H9 (cell line): ENCODE measurements around the gene ANXA9. TPM values are rescaled to one million over a fixed set of nuclear protein-coding genes. Genes with fewer than 3 reads are reported as not detected.

ENCODE experiments used
- DNase-seq: peaks from one replicate; pipeline ENCODE4 v3.0.0-alpha.2; 2017
- H2AFZ ChIP-seq: one replicate; pipeline ENCODE4 v1.6.1; 2013; ENCODE audit warnings: mild to moderate bottlenecking, low read length, control low read depth, moderate library complexity
- H2AK5ac ChIP-seq: 2 replicates; pipeline ENCODE4 v1.6.1; 2013; ENCODE audit warnings: low read length, control low read depth, mixed read lengths; ENCODE audit not compliant: insufficient read length
- H2BK120ac ChIP-seq: one replicate; pipeline ENCODE4 v1.6.1; 2013; ENCODE audit warnings: low read depth, mild to moderate bottlenecking, low read length, control low read depth, inconsistent platforms; ENCODE audit not compliant: poor library complexity, severe bottlenecking
- H2BK12ac ChIP-seq: 2 replicates; pipeline ENCODE4 v1.6.1; 2013; ENCODE audit warnings: low read length, control low read depth, mixed read lengths, low read depth; ENCODE audit not compliant: insufficient read length
- H2BK15ac ChIP-seq: 2 replicates; pipeline ENCODE4 v1.6.1; 2013; ENCODE audit warnings: low read depth, low read length, control low read depth
- H2BK20ac ChIP-seq: one replicate; pipeline ENCODE4 v1.6.1; 2013; ENCODE audit warnings: low read depth, mild to moderate bottlenecking, low read length, control low read depth, inconsistent platforms; ENCODE audit not compliant: poor library complexity, severe bottlenecking
- H2BK5ac ChIP-seq: 2 replicates; pipeline ENCODE4 v1.6.1; 2013; ENCODE audit warnings: low read length, control low read depth, mixed read lengths; ENCODE audit not compliant: insufficient read length
- H3K14ac ChIP-seq: 2 replicates; pipeline ENCODE4 v1.6.1; 2013; ENCODE audit warnings: low read length, control low read depth; ENCODE audit not compliant: insufficient read depth
- H3K18ac ChIP-seq: 2 replicates; pipeline ENCODE4 v1.6.1; 2013; ENCODE audit warnings: low read depth, mild to moderate bottlenecking, mixed read lengths, low read length, control low read depth; ENCODE audit not compliant: insufficient read length
- H3K23ac ChIP-seq: 2 replicates; pipeline ENCODE4 v1.6.1; 2013; ENCODE audit warnings: low read length, control low read depth, mixed read lengths, low read depth; ENCODE audit not compliant: insufficient read length
- H3K23me2 ChIP-seq: 2 replicates; pipeline ENCODE4 v1.6.1; 2013; ENCODE audit warnings: low read depth, mild to moderate bottlenecking, mixed read lengths, low read length, control low read depth; ENCODE audit not compliant: insufficient read length, poor library complexity, severe bottlenecking
- H3K27ac ChIP-seq: 2 replicates; pipeline ENCODE4 v1.5.1; 2013; ENCODE audit warnings: low read length, control low read depth, mixed read lengths, low read depth; ENCODE audit not compliant: insufficient read length
- H3K27me3 ChIP-seq: 2 replicates; pipeline ENCODE4 v1.6.1; 2013; ENCODE audit warnings: low read length, control low read depth, inconsistent platforms; ENCODE audit not compliant: insufficient read depth
- H3K4ac ChIP-seq: 2 replicates; pipeline ENCODE4 v1.6.1; 2013; ENCODE audit warnings: low read depth, mild to moderate bottlenecking, control low read depth, inconsistent platforms, low read length, moderate library complexity
- H3K4me1 ChIP-seq: 2 replicates; pipeline ENCODE4 v1.6.1; 2013; ENCODE audit warnings: low read length, control low read depth, inconsistent platforms; ENCODE audit not compliant: insufficient read depth
- H3K4me2 ChIP-seq: 2 replicates; pipeline ENCODE4 v1.6.1; 2013; ENCODE audit warnings: low read length, control low read depth, mixed read lengths; ENCODE audit not compliant: insufficient read length, insufficient read depth
- H3K56ac ChIP-seq: 2 replicates; pipeline ENCODE4 v1.6.1; 2013; ENCODE audit warnings: low read depth, mild to moderate bottlenecking, mixed read lengths, low read length, control low read depth; ENCODE audit not compliant: insufficient read length
- H3K79me1 ChIP-seq: 2 replicates; pipeline ENCODE4 v1.6.1; 2013; ENCODE audit warnings: low read depth, mild to moderate bottlenecking, moderate library complexity, low read length, control low read depth, inconsistent platforms; ENCODE audit not compliant: insufficient read depth, poor library complexity, severe bottlenecking
- H3K79me2 ChIP-seq: 2 replicates; pipeline ENCODE4 v1.6.1; 2013; ENCODE audit warnings: low read length, control low read depth, inconsistent platforms; ENCODE audit not compliant: insufficient read depth
- H3K9ac ChIP-seq: 2 replicates; pipeline ENCODE4 v1.6.1; 2013; ENCODE audit warnings: low read length, control low read depth, mixed read lengths; ENCODE audit not compliant: insufficient read length; ENCODE audit errors: extremely low read depth
- H3K9me3 ChIP-seq: one replicate; pipeline ENCODE4 v1.6.1; 2013; ENCODE audit warnings: low read depth, low read length, inconsistent platforms; ENCODE audit not compliant: control insufficient read depth
- H3T11ph ChIP-seq: one replicate; pipeline ENCODE4 v1.6.1; 2013; ENCODE audit warnings: mild to moderate bottlenecking, low read length, control low read depth, inconsistent platforms
- H4K20me1 ChIP-seq: one replicate; pipeline ENCODE4 v1.6.1; 2013; ENCODE audit not compliant: control insufficient read depth, insufficient read length, insufficient read depth
- H4K5ac ChIP-seq: 2 replicates; pipeline ENCODE4 v1.6.1; 2013; ENCODE audit warnings: low read depth, mild to moderate bottlenecking, mixed read lengths, low read length, control low read depth; ENCODE audit not compliant: insufficient read length
- H4K8ac ChIP-seq: replicated peaks from 2 replicates; pipeline ENCODE4 v1.6.1; 2013; ENCODE audit warnings: low read length, control low read depth, mixed read lengths, low read depth; ENCODE audit not compliant: insufficient read length
- H4K91ac ChIP-seq: 2 replicates; pipeline ENCODE4 v1.6.1; 2013; ENCODE audit warnings: low read depth, mild to moderate bottlenecking, moderate library complexity, mixed read lengths, low read length, control low read depth; ENCODE audit not compliant: insufficient read length
- H3K27ac Mint-ChIP-seq, 3 experiments: 2 replicates in 2 of 3; 3 replicates in 1 of 3; pipeline ENCODE4 v1.8.0; 2020 to 2021; ENCODE audit warnings: mixed read lengths in 3 of 3, mild to moderate bottlenecking in 1 of 3, moderate library complexity in 1 of 3
- H3K27me3 Mint-ChIP-seq: 2 replicates; pipeline ENCODE4 v1.8.0; 2021; ENCODE audit warnings: low read depth, mild to moderate bottlenecking, moderate library complexity, mixed read lengths
- H3K36me3 Mint-ChIP-seq, 3 experiments: 2 replicates in 2 of 3; 3 replicates in 1 of 3; pipeline ENCODE4 v1.8.0; 2020 to 2021; ENCODE audit warnings: low read depth in 3 of 3, mixed read lengths in 3 of 3; ENCODE audit not compliant: insufficient read depth in 1 of 3
- H3K4me1 Mint-ChIP-seq, 2 experiments: 2 replicates each; pipeline ENCODE4 v1.8.0; 2020; ENCODE audit warnings: mixed read lengths in 2 of 2
- H3K4me3 Mint-ChIP-seq, 2 experiments: 2 replicates in 1 of 2; 3 replicates in 1 of 2; pipeline ENCODE4 v1.8.0; 2020 to 2021; ENCODE audit warnings: mild to moderate bottlenecking in 2 of 2, mixed read lengths in 2 of 2, moderate library complexity in 1 of 2
- H3K9me3 Mint-ChIP-seq, 2 experiments: 2 replicates in 1 of 2; 3 replicates in 1 of 2; pipeline ENCODE4 v1.8.0; 2020; ENCODE audit warnings: mild to moderate bottlenecking in 2 of 2, mixed read lengths in 2 of 2, moderate library complexity in 1 of 2
- whole genome bisulfite sequencing: extraction: QIAGEN DNeasy Blood & Tissue Kit; methylation state at CpG from one replicate; pipeline ENCODE4 v1.1.7; 2013; ENCODE audit warnings: missing lambda C conversion rate, low lambda C conversion rate, mixed read lengths; ENCODE audit not compliant: insufficient read length; ENCODE audit errors: extremely low coverage; 5-methylcytosine and 5-hydroxymethylcytosine counted together
- total RNA-seq: library from RNA; stranded (reverse); gene quantifications from 2 replicates; pipeline ENCODE4 v1.2.1, GENCODE V29; 2021
- TF ChIP-seq, protein P1 (sequence below): fragments of 200-600 bp; sonication (generic); conservative IDR thresholded peaks from 3 replicates; pipeline ENCODE4 v1.8.0; 2021; ENCODE audit warnings: antibody characterized with exemption, mild to moderate bottlenecking

Gene ANXA9
- total RNA-seq, 1 experiment from 2014 or later = 0.92 TPM

DNA sequence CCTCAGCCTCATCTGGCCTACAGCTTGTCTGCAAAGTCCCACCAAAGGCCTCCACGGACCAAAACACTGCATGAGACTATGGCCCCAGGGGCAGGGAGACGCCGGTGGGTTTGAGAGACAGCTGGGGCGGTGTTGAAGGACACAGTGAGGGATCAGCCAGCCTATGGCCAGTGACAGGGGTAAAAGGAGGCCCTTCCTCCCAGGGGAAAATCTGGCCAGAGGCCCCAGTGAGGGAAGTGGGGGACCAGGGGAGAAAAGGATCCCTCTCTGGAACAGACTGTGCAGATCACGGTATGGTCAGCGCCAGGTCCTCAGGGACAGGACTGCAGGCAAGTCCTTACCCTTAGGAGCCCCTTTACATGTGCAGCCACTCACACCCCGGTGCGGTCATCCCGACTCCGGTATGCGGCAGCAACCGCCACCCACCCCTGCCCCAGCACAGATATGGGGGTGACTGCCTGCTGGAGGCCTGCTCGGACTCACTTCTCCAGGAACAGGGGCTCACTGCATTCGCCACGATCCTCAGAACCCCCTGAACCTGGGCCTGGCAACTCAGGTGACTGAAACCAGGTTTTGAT lies 8.7 kb upstream of the ANXA9 start:
- Histone ChIP-seq H3K9me3 (no peaks in the 10 kb centered on the region), H2BK15ac (no peak overlapping the region), H3K14ac (no peak overlapping the region), H4K91ac (no peak overlapping the region), H4K8ac (no peak overlapping the region), H3T11ph (no peak overlapping the region), H2AK5ac (no peak overlapping the region), H3K79me2 (peaks cover 31% of the 10 kb centered on the region; the same call in 1 of the 2 replicates), H3K27ac (no peak overlapping the region), H4K5ac (no peak overlapping the region), H3K9ac (peak overlapping the region; percentile 64), H2BK12ac (no peak overlapping the region), H3K4me1 (peaks cover 18% of the 10 kb centered on the region), H2BK20ac (no peak overlapping the region), H3K27me3 (no peaks in the 10 kb centered on the region), H2AFZ (no peak overlapping the region), H2BK120ac (no peak overlapping the region), H3K79me1 (no peaks in the 10 kb centered on the region), H3K56ac (no peak overlapping the region), H4K20me1 (no peaks in the 10 kb centered on the region), H2BK5ac (no peak overlapping the region), H3K4ac (no peak overlapping the region), H3K23ac (no peak overlapping the region), H3K18ac (no peak overlapping the region), H3K4me2 (peak overlapping the region; percentile 72), H3K23me2 (peaks cover 12% of the 10 kb centered on the region)
- Mint-ChIP-seq H3K4me3 (peak overlapping the region; percentile 78 to 86), H3K27ac (peak overlapping the region in 2 of 3 experiments; percentile 14 to 27; a peak in 1 of 7 replicates), H3K9me3 (no peaks in the 10 kb centered on the region), H3K4me1 (peaks cover 58 to 63% of the 10 kb centered on the region in 2 experiments), H3K27me3 (no peaks in the 10 kb centered on the region), H3K36me3 (peaks cover 9 to 12% (median 11%) of the 10 kb centered on the region in 3 experiments; a peak in 6 of 7 replicates)
- TF ChIP-seq, protein P1, sequence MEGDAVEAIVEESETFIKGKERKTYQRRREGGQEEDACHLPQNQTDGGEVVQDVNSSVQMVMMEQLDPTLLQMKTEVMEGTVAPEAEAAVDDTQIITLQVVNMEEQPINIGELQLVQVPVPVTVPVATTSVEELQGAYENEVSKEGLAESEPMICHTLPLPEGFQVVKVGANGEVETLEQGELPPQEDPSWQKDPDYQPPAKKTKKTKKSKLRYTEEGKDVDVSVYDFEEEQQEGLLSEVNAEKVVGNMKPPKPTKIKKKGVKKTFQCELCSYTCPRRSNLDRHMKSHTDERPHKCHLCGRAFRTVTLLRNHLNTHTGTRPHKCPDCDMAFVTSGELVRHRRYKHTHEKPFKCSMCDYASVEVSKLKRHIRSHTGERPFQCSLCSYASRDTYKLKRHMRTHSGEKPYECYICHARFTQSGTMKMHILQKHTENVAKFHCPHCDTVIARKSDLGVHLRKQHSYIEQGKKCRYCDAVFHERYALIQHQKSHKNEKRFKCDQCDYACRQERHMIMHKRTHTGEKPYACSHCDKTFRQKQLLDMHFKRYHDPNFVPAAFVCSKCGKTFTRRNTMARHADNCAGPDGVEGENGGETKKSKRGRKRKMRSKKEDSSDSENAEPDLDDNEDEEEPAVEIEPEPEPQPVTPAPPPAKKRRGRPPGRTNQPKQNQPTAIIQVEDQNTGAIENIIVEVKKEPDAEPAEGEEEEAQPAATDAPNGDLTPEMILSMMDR = no peak
- DNase-seq = no peak
- no CpG with 5 or more reads among the region's 15 CpGs for WGBS
